NOMO-1 treated with dmso at 0.1 percent for 144 hours (cell line): ENCODE results near the gene ZNF668.
"Not testable (repeated sequence)": the region's sequence is repeated elsewhere in the genome, so short reads cannot be mapped to it uniquely, and the experiment has no call there.

ENCODE experiments used
- DNase-seq: peaks from one replicate; lab custom pipeline; 2025; ENCODE audit not compliant: unreplicated experiment; lab: John Stamatoyannopoulos, UW

The ZNF668 gene

DNA sequence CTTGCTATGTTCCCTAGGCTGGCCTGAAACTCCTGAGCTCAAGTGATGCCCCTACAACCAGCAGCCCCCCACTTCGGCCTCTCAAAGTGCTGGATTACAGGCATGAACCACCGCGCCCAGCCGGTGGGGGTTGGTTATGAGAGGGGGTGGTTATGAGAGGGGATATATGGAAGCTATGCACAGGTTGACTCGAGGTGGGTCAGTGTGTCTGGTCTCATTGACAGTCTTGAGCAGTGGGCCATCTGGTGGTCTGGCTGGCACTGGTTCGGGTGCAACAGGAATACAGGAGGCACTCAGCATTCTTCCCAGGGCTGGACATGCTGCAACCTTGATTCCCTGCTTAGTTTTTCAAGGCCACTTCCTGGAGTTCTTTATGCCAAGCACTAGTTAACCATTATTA lies 58.0 kb downstream of the ZNF668 start:
- no peak for DNase-seq

DNA sequence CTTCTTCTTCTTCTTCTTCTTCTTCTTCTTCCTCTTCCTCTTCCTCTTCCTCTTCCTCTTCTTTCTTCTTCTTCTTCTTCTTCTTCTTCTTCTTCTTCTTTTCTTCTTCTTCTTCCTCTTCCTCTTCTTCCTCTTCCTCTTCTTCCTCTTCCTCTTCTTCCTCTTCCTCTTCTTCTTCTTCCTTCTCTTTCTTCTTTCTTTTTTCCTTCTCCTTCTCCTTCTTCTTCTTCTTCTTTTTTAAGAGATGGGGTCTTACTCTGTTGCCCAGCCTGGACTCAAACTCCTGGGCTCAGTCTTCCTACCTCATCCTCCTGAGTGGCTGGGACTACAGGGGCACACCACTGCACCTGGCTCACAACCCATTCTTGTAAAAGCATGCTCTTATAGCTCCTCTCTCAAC lies 60.7 kb downstream of the ZNF668 start:
- not testable (repeated sequence) for DNase-seq

DNA sequence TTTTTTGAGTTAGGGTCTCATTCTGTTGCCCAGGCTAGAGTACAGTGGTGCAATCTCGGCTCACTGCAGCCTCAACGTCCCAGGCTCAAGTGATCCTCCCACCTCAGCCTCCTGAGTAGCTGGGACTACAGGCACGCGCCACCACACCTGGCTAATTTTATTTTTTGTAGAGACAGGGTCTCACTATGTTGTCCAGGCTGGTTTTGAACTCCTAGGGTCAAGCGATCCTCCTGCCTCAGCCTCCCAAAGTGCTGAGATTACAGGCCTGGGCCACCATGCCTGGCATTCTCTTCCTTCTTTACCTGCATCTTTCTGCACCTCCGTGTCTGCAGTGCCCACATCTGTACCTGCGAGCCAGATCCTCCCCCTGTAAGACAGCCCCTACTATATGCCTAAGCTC lies 62.2 kb downstream of the ZNF668 start:
- DNase-seq, result not testable (repeated sequence)
